Thoracic aorta (tissue), 2 donors: Measurements from ENCODE around the gene B3GAT2. TPM values are rescaled to one million over a fixed set of nuclear protein-coding genes. Genes with fewer than 3 reads are reported as not detected.

Experiments
- ATAC-seq: fragments of 150-250 bp; one replicate; pipeline ENCODE4 v1.8.0; 2017; ENCODE audit warnings: low read depth; ENCODE audit not compliant: insufficient number of reproducible peaks, low FRiP score
- DNase-seq: peaks from one replicate; pipeline ENCODE4 v3.0.0-alpha.2; 2020; ENCODE audit warnings: low spot score
- H3K27ac ChIP-seq, 2 donors: fragments of 200-600 bp; sonication (generic); 1 replicate in 1 of 2; 2 replicates in 1 of 2; pipeline ENCODE4 v1.5.1; 2016; ENCODE audit warnings: mild to moderate bottlenecking in 2 of 2, moderate library complexity in 2 of 2
- H3K27me3 ChIP-seq: fragments of 200-600 bp; sonication (generic); replicated peaks from 2 replicates; pipeline ENCODE4 v1.6.0; 2016; ENCODE audit warnings: mild to moderate bottlenecking; ENCODE audit not compliant: insufficient read depth
- H3K36me3 ChIP-seq: fragments of 200-600 bp; sonication (generic); one replicate; pipeline ENCODE4 v1.5.1; 2016
- H3K4me1 ChIP-seq, 2 donors: fragments of 200-600 bp; sonication (generic); 1 replicate in 1 of 2; 2 replicates in 1 of 2; pipeline versions ENCODE4 v1.5.1 to v1.6.0; 2016; ENCODE audit warnings: low read depth in 2 of 2, mild to moderate bottlenecking in 1 of 2; ENCODE audit not compliant: control insufficient read depth in 1 of 2
- H3K4me3 ChIP-seq: fragments of 200-600 bp; sonication (generic); 2 replicates; pipeline ENCODE4 v1.5.1; 2016; ENCODE audit warnings: mild to moderate bottlenecking
- H3K9me3 ChIP-seq: fragments of 200-600 bp; sonication (generic); 2 replicates; pipeline ENCODE4 v1.5.1; 2016
- CTCF ChIP-seq: fragments of 200-600 bp; sonication (generic); IDR thresholded peaks from one replicate; pipeline ENCODE4 v1.5.1; 2019; ENCODE audit warnings: antibody characterized with exemption
- total RNA-seq, 2 donors: library from RNA; depleted of rRNA; stranded (reverse); fragments of >200 nt; gene quantifications; one replicate each; pipeline versions ENCODE4 v1.1.0 to v1.2.3, GENCODE V29; 2016

Gene B3GAT2
- total RNA-seq, 2 donors from 2014 or later = not detected

GRCh38 chr6:70846207-70846835 lies 110.5 kb downstream of the B3GAT2 start:
- no peaks in the 10 kb centered on the region for H3K36me3 ChIP-seq
- H3K4me1 ChIP-seq = no peaks in the 10 kb centered on the region
- ATAC-seq = no peak
- no peaks in the 10 kb centered on the region for H3K9me3 ChIP-seq
- no peak for DNase-seq
- no peak overlapping the region for H3K27ac ChIP-seq
- no peak for TF ChIP-seq CTCF
- no peak overlapping the region for H3K4me3 ChIP-seq
- no peaks in the 10 kb centered on the region for H3K27me3 ChIP-seq

- DNase-seq = no peak
- no peak overlapping the region for H3K27ac ChIP-seq
- no peaks in the 10 kb centered on the region for H3K4me1 ChIP-seq
- H3K9me3 ChIP-seq = no peaks in the 10 kb centered on the region
- no peak for TF ChIP-seq CTCF
- ATAC-seq = no peak
- H3K4me3 ChIP-seq = no peak overlapping the region
- H3K36me3 ChIP-seq = no peaks in the 10 kb centered on the region
- no peaks in the 10 kb centered on the region for H3K27me3 ChIP-seq
Observed at GRCh38 chr6:70844301-70844700, 112.6 kb downstream of the B3GAT2 start.

GRCh38 chr6:70843328-70843918 lies 113.4 kb downstream of the B3GAT2 start:
- H3K36me3 ChIP-seq = no peaks in the 10 kb centered on the region
- ATAC-seq (no peak), DNase-seq (no peak)
- H3K27ac ChIP-seq = no peak overlapping the region
- H3K4me1 ChIP-seq = no peaks in the 10 kb centered on the region
- TF ChIP-seq CTCF = no peak
- H3K9me3 ChIP-seq = no peaks in the 10 kb centered on the region
- no peak overlapping the region for H3K4me3 ChIP-seq
- no peaks in the 10 kb centered on the region for H3K27me3 ChIP-seq

- H3K36me3 ChIP-seq = no peaks in the 10 kb centered on the region
- H3K4me3 ChIP-seq = no peak overlapping the region
- no peaks in the 10 kb centered on the region for H3K4me1 ChIP-seq
- no peak overlapping the region for H3K27ac ChIP-seq
- TF ChIP-seq CTCF = no peak
- H3K27me3 ChIP-seq = no peaks in the 10 kb centered on the region
- DNase-seq = no peak
- no peaks in the 10 kb centered on the region for H3K9me3 ChIP-seq
- ATAC-seq = no peak
Observed at GRCh38 chr6:70842541-70842940, 114.3 kb downstream of the B3GAT2 start.

GRCh38 chr6:70841112-70841511 lies 115.7 kb downstream of the B3GAT2 start:
- TF ChIP-seq CTCF = no peak

More at GRCh38 chr6:70841112-70841511, 115.7 kb downstream of the B3GAT2 start:
- H3K36me3 ChIP-seq = no peaks in the 10 kb centered on the region
- DNase-seq = no peak
- H3K9me3 ChIP-seq = no peaks in the 10 kb centered on the region
- no peaks in the 10 kb centered on the region for H3K4me1 ChIP-seq
- no peak for ATAC-seq
- H3K27me3 ChIP-seq = no peaks in the 10 kb centered on the region
- no peak overlapping the region for H3K27ac ChIP-seq
- no peak overlapping the region for H3K4me3 ChIP-seq
